Esophagus squamous epithelium (tissue), 5 donors: ENCODE data around the gene COL6A3. TPM values are rescaled to one million over a fixed set of nuclear protein-coding genes. Genes with fewer than 3 reads are reported as not detected.
"Not testable (repeated sequence)": the region's sequence is repeated elsewhere in the genome, so short reads cannot be mapped to it uniquely, and the experiment has no call there.

Experiments
- DNase-seq: peaks from one replicate; lab custom pipeline; 2025; lab: John Stamatoyannopoulos, UW
- H3K27ac ChIP-seq, 4 donors: fragments of 200-600 bp; sonication (generic); one replicate each; pipeline ENCODE4 v1.5.1; 2016 to 2019; ENCODE audit warnings: mild to moderate bottlenecking in 1 of 4
- H3K27me3 ChIP-seq, 4 donors: fragments of 200-600 bp; sonication (generic); 1 replicate in 3 of 4; 2 replicates in 1 of 4; pipeline versions ENCODE4 v1.5.1 to v1.6.0; 2017 to 2021; ENCODE audit warnings: antibody characterized with exemption in 1 of 4
- H3K36me3 ChIP-seq, 3 donors: fragments of 200-600 bp; sonication (generic); one replicate each; pipeline ENCODE4 v1.5.1; 2016 to 2019
- H3K4me1 ChIP-seq, 3 donors: fragments of 200-600 bp; sonication (generic); one replicate each; pipeline ENCODE4 v1.5.1; 2017 to 2019
- H3K4me3 ChIP-seq, 4 donors: fragments of 200-600 bp; sonication (generic); 1 replicate in 3 of 4; 2 replicates in 1 of 4; pipeline ENCODE4 v1.5.1; 2016 to 2019; ENCODE audit warnings: mild to moderate bottlenecking in 2 of 4, moderate library complexity in 1 of 4
- H3K9me3 ChIP-seq, 3 donors: fragments of 200-600 bp; sonication (generic); one replicate each; pipeline ENCODE4 v1.5.1; 2016 to 2019
- POLR2A ChIP-seq, 4 donors: fragments of 450-650 bp; IDR thresholded peaks; one replicate each; pipeline ENCODE4 v1.6.1; 2017; ENCODE audit warnings: antibody characterized with exemption in 4 of 4, mild to moderate bottlenecking in 4 of 4, moderate library complexity in 3 of 4
- WGBS, 2 donors: methylation state at CpG; one replicate each; pipeline ENCODE4 v1.1.5; 2018; 5-methylcytosine and 5-hydroxymethylcytosine counted together
- intact Hi-C: fragments of 100-400 bp; cut with DNase I; formaldehyde crosslinking; loops from one replicate; pipeline ENCODE4 v1.15.0; 2022
- total RNA-seq, 4 donors: library from RNA; depleted of rRNA; stranded (reverse); fragments of >200 nt; gene quantifications; one replicate each; pipeline ENCODE4 v1.1.0, GENCODE V29; 2016
- TF ChIP-seq, protein P1 (sequence below), 6 experiments: fragments of 450-650 bp in 4 of 6; fragments of 200-600 bp in 2 of 6; sonication (generic) in 2 of 6; IDR thresholded peaks; one replicate each; pipeline ENCODE4 v1.5.1; 2016 to 2019; ENCODE audit warnings: antibody characterized with exemption in 6 of 6, mild to moderate bottlenecking in 4 of 6, moderate library complexity in 4 of 6
- donor health status: DM: yes; HTN: yes; CAD: no.

COL6A3 gene
- total RNA-seq, 4 donors from 2014 or later, result 8.9 to 138 (median 46.5) TPM

DNA sequence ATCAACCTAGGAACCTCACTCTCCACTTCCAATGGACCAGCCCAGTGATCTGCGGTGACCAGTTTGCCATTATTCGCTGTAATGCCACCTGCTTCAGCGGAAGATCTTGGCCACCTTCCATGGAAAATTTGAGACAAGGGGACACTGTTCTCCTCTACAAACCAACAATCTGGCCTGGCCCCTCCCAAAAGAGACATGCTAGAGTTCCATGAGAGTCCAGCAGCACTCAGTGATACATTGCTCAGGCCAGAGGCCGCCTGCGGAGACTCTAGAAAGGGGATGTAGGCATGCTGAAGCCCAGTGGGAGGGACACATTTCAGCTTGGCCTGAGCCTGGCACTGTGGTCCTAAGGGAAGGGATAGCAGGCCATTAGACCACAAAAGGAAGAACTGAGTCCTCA is 58.3 kb downstream of the COL6A3 start:
- no peak for TF ChIP-seq POLR2A (IDR thresholded peaks at IDR 0.05)
- TF ChIP-seq, protein P1, sequence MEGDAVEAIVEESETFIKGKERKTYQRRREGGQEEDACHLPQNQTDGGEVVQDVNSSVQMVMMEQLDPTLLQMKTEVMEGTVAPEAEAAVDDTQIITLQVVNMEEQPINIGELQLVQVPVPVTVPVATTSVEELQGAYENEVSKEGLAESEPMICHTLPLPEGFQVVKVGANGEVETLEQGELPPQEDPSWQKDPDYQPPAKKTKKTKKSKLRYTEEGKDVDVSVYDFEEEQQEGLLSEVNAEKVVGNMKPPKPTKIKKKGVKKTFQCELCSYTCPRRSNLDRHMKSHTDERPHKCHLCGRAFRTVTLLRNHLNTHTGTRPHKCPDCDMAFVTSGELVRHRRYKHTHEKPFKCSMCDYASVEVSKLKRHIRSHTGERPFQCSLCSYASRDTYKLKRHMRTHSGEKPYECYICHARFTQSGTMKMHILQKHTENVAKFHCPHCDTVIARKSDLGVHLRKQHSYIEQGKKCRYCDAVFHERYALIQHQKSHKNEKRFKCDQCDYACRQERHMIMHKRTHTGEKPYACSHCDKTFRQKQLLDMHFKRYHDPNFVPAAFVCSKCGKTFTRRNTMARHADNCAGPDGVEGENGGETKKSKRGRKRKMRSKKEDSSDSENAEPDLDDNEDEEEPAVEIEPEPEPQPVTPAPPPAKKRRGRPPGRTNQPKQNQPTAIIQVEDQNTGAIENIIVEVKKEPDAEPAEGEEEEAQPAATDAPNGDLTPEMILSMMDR (IDR thresholded peaks at IDR 0.05), result no peak
- 96% methylated on average over 4 of the region's 5 CpGs; no CpG with 5 or more reads in 1 of the 2 donors for WGBS, 2 donors
- DNase-seq, result no peak
- H3K9me3 ChIP-seq, result no peaks in the 10 kb centered on the region
- peaks cover 0 to 47% (median 0%) of the 10 kb centered on the region in 3 donors for H3K36me3 ChIP-seq
- peak overlapping the region in 2 of 4 donors; percentile 30 to 52 for H3K27ac ChIP-seq
- H3K27me3 ChIP-seq, result peaks cover 0 to 39% (median 0%) of the 10 kb centered on the region in 4 donors
- H3K4me1 ChIP-seq, result peaks cover 0 to 58% (median 4%) of the 10 kb centered on the region in 3 donors
- intact Hi-C loops, result no loop called here
- H3K4me3 ChIP-seq, result no peak overlapping the region

DNA sequence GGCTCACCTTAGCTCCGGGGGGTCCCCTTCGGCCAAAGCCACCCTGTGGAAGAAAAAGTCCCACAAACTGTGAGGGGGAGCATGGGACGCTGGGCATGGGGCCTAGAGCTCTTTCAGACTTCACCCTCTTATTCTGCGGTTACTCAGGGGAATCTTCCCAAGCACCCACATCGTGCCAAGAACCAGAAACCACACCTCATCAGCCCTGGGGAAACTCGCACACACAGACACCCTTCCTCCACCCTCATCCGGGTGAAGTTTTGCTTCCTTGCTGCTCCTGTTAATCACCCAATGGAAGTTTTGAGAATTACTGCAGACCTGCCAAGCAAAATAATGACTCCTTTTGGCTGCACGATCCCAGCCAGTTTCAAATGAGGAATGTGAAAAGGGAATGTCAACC is 59.1 kb downstream of the COL6A3 start:
- Histone ChIP-seq H3K9me3 (no peaks in the 10 kb centered on the region), H3K36me3 (peaks cover 0 to 47% (median 0%) of the 10 kb centered on the region in 3 donors), H3K4me1 (peaks cover 0 to 57% (median 4%) of the 10 kb centered on the region in 3 donors), H3K4me3 (no peak overlapping the region), H3K27ac (peak overlapping the region in 3 of 4 donors; percentile 30 to 59 (median 52)), H3K27me3 (peaks cover 0 to 39% (median 0%) of the 10 kb centered on the region in 4 donors)
- TF ChIP-seq, protein P1 (IDR thresholded peaks at IDR 0.05), result peak in 2 of 6 experiments; percentile 7 to 19
- TF ChIP-seq POLR2A (IDR thresholded peaks at IDR 0.05), result no peak
- 18 to 38% methylated on average over 4 to 7 of the region's 8 CpGs for WGBS, 2 donors
- no peak for DNase-seq
- intact Hi-C loops, result no loop called here

DNA sequence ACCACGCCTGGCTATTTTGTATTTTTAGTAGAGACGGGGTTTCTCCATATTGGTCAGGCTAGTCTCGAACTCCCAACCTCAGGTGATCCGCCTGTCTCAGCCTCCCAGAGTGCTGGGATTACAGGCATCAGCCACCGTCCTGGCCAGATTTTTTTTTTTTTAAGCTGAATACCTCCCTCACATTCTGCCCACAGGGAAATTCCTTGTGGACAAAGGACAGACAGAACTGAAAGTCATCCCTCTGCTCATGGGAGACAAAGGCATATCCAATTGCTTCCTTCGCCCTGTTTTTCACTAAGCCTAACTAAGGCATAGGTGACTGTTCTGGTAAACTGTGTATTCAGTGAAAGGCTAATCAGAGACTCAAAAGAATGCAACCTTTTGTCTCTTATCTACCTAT is 59.8 kb downstream of the COL6A3 start:
- Histone ChIP-seq H3K4me1 (peaks cover 0 to 54% (median 4%) of the 10 kb centered on the region in 3 donors), H3K27ac (peak overlapping the region in 3 of 4 donors; percentile 30 to 59 (median 52)), H3K27me3 (peaks cover 0 to 33% (median 0%) of the 10 kb centered on the region in 4 donors), H3K36me3 (peaks cover 0 to 42% (median 0%) of the 10 kb centered on the region in 3 donors)
- intact Hi-C loops, DNase-seq, H3K4me3 ChIP-seq, H3K9me3 ChIP-seq: not testable (repeated sequence)
- WGBS, 2 donors, result 59 to 78% methylated on average over 6 of the region's 6 CpGs

DNA sequence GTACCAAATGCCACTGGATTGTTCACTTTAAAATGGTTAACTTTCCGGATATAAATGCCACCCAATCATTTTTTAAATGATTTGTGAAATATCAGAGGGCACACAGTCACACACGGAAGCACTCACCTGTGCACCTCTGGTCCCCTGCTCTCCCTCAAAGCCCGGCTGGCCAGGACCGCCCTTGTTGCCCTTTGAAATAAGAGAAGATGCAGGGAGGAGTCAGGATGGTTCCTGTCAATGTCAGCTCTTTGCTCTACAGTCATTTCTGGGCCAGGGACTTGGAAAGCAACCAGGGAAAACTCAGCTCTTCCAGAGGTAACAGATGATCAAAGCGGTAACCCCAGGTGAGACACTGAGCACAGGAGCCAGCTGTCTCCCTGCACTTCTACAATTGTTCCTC is 60.7 kb downstream of the COL6A3 start:
- intact Hi-C loops, result no loop called here
- Histone ChIP-seq H3K27ac (peak overlapping the region in 3 of 4 donors; percentile 55 to 65 (median 58)), H3K9me3 (no peaks in the 10 kb centered on the region), H3K4me1 (peaks cover 0 to 52% (median 4%) of the 10 kb centered on the region in 3 donors), H3K4me3 (no peak overlapping the region), H3K36me3 (peaks cover 0 to 47% (median 0%) of the 10 kb centered on the region in 3 donors), H3K27me3 (peaks cover 0 to 33% (median 0%) of the 10 kb centered on the region in 4 donors)
- WGBS, 2 donors, result 26 to 44% methylated on average over 3 to 4 of the region's 5 CpGs
- TF ChIP-seq POLR2A (IDR thresholded peaks at IDR 0.05), result no peak
- TF ChIP-seq, protein P1 (IDR thresholded peaks at IDR 0.05), result no peak
- DNase-seq, result no peak

DNA sequence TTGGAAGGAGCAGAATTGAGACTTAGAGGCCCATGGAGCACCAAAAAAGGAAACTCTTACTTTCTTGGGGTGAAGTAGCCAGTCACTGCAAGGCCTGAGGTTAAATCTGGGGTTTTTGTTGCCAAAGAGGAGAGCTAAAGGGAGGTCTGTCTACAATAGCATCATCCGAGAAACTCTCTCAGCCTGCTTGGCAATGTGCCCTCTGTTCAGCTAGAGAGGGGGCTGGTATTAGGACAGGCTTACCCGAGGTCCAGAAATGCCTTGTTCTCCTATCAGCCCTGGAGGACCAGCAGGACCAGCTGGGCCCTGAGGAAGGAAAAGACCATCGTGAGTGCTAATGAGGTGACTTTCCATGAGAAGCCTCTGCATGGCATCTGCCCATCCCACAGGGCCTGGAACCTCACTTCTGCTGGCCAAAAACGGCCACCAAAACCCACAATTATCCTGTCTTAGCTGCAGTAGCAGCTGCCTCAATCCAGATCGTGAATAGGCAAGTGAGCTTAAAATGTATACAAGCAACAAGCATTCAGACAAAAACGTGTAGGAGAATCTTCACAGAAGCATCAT is 61.6 kb downstream of the COL6A3 start:
- H3K36me3 ChIP-seq, result peaks cover 0 to 43% (median 0%) of the 10 kb centered on the region in 3 donors
- no peak for DNase-seq
- no peaks in the 10 kb centered on the region for H3K9me3 ChIP-seq
- peak overlapping the region in 3 of 4 donors; percentile 55 to 65 (median 58) for H3K27ac ChIP-seq
- no peak overlapping the region for H3K4me3 ChIP-seq
- H3K27me3 ChIP-seq, result peaks cover 0 to 26% (median 0%) of the 10 kb centered on the region in 4 donors
- peaks cover 0 to 52% (median 4%) of the 10 kb centered on the region in 3 donors for H3K4me1 ChIP-seq
- 51 to 75% methylated on average over 4 to 5 of the region's 6 CpGs for WGBS, 2 donors
- no peak for TF ChIP-seq POLR2A (IDR thresholded peaks at IDR 0.05)
- TF ChIP-seq, protein P1 (IDR thresholded peaks at IDR 0.05), result no peak
- intact Hi-C loops, result no loop called here
